Renal cortical epithelial cell (primary cell): ENCODE results near the gene CRY2. TPM values are rescaled to one million over a fixed set of nuclear protein-coding genes. Genes with fewer than 3 reads are reported as not detected.

ENCODE experiments used
- DNase-seq: peaks from one replicate; pipeline ENCODE4 v3.0.0-alpha.2; 2011; ENCODE audit warnings: low read depth
- total RNA-seq: library from RNA; depleted of rRNA; stranded (reverse); fragments of >200 nt; gene quantifications from 2 replicates; pipeline ENCODE4 v1.2.3, GENCODE V29; 2014

CRY2 gene
- total RNA-seq, 1 donor from 2014 or later: 14.4 TPM

DNA sequence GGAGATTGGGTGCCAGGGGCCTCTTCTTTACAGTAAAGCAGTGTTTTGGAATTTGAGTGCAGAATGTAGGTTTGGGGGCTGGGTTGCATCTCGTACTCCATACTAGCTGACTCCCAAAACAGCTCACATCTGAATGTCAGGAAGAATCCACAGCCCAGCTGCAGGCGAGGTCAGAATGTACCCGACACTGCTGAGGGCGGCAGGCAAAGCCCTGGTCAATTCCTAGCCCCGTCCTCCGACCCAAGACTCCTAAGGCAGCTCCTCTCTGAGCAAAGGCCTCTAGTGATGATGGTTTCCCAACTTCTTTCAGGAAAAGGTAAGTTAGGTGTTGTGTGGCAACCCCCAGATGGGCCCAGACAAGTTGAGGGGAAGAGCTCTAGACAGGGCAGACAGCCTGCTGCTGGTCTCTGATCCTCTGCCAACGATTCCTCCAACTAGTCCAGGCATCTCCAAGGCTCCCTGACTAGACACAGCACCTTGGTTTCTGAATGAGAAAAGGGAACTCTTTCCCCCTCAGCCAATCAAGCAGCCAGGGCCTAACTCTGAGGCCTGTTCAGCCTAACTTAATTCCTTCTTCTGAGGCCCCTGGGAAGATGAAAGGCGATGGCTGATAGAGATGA lies 83.8 kb downstream of the CRY2 start:
- no peak for DNase-seq

DNA sequence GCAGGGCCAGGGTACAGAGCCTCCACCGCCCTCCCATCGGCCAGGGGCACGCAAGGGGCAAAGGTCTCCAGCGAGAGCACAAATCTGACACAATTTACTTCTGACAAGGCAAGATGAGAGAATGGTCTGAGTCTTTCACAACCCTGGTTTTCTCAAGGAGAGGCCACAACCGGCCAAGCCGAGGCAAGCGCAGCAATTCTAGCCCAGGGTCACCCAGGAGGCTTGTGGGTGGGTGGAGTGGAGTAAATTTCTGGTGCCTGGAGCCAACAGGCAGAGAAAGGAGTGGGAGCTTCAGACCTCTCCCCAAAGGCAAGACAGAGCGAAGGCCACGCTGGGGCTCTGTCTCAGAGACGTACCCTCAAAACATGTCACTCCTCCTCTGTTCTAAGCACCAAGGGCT lies 84.5 kb downstream of the CRY2 start:
- DNase-seq: no peak

DNA sequence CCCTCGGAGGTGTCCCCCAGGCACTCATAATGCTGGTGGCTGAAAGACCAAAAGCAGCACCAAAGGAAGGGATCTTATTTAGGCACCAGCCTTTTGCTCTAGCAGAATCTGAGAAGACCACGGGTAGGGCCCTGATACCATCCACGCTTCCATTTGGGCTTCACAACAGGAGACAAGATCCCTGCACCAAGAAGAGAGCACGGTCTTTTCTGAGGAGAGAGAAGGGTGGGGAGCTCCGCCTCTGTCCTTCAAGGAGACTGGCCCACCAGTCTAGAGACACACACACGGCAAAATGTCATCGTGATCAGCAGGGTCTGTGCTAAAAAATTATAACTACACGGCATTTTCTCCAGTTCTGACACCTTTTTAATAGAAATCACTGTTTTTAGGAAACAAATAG lies 84.9 kb downstream of the CRY2 start:
- DNase-seq: no peak

Other genes starting within 250 kb of the CRY2 start
- gene CHST1, start 181.9 kb upstream of the CRY2 start, total RNA-seq: 0.10 TPM in 1 of 2 replicates, not detected in the other
- gene SLC35C1, start 42.3 kb upstream of the CRY2 start, total RNA-seq: 14.9 and 17.9 TPM in 2 replicates
- 1.4 and 8.7 TPM in 2 replicates for gene MAPK8IP1, start 38.2 kb downstream of the CRY2 start, total RNA-seq
- 0.70 TPM in 1 of 2 replicates, not detected in the other for gene FREY1, start 59.8 kb downstream of the CRY2 start, total RNA-seq
- gene PEX16, start 70.4 kb downstream of the CRY2 start, total RNA-seq: 19.5 and 28.7 TPM in 2 replicates
- 0.40 and 1.2 TPM in 2 replicates for gene LARGE2, start 75.2 kb downstream of the CRY2 start, total RNA-seq